GM10266 (cell line): Measurements from ENCODE around the gene SOX9.

Source experiments
- DNase-seq: peaks from one replicate; pipeline ENCODE4 v3.0.0; 2012; ENCODE audit errors: extremely low spot score
- TF ChIP-seq, protein P1 (sequence below): IDR thresholded peaks from 2 replicates; pipeline ENCODE4 v1.5.1; 2012; ENCODE audit warnings: mild to moderate bottlenecking, low read depth; ENCODE audit not compliant: control insufficient read depth, insufficient read depth; ENCODE audit errors: missing control alignments

Gene SOX9

GRCh38 chr17:72100470-72100869, 20.4 kb upstream of the SOX9 start:
- TF ChIP-seq, protein P1, sequence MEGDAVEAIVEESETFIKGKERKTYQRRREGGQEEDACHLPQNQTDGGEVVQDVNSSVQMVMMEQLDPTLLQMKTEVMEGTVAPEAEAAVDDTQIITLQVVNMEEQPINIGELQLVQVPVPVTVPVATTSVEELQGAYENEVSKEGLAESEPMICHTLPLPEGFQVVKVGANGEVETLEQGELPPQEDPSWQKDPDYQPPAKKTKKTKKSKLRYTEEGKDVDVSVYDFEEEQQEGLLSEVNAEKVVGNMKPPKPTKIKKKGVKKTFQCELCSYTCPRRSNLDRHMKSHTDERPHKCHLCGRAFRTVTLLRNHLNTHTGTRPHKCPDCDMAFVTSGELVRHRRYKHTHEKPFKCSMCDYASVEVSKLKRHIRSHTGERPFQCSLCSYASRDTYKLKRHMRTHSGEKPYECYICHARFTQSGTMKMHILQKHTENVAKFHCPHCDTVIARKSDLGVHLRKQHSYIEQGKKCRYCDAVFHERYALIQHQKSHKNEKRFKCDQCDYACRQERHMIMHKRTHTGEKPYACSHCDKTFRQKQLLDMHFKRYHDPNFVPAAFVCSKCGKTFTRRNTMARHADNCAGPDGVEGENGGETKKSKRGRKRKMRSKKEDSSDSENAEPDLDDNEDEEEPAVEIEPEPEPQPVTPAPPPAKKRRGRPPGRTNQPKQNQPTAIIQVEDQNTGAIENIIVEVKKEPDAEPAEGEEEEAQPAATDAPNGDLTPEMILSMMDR = no peak
- DNase-seq = no peak

DNA sequence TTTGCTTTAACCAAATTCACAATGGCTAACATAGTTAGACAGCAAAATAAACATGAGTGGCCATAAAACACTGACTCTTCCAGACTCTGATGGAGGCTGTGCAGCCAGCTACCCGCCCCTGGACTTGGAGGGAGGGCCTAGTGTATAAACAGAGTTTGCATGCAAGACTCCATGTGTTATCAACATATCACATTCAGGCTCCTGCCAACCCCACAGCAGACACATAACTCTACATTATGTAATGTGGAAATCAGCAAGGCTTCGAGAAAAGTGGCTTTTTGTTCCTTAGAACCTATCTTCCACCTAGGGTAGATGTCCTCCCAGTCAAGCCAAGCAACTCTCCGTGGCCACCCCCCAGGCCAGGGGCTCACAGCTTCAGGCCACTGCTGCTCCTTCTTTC, 19.3 kb upstream of the SOX9 start:
- TF ChIP-seq, protein P1 = no peak
- DNase-seq = no peak

GRCh38 chr17:72102366-72102765, 18.5 kb upstream of the SOX9 start:
- no peak for DNase-seq
- TF ChIP-seq, protein P1 = no peak

- TF ChIP-seq, protein P1 = no peak
- DNase-seq = no peak
Observed at GRCh38 chr17:72104164-72104862, 16.5 kb upstream of the SOX9 start.

DNA sequence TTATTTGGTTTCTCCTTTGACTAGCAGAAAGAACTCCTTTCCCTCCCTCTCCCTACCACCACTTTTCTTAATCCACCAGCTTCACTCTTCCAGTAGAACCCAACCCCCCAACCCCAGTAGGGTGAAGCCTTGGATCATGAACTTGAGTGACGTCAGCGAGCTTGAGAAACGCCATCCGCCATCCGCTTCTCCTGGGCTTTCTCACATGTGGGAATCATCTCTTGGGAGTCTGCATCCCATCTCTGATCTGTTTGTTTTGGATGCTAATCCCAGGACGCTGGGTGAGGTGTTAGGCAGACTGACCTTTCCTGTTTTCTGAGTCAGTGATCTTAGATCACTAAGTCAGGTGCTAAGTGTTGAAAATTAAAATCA, 16.0 kb upstream of the SOX9 start:
- TF ChIP-seq, protein P1 = no peak
- DNase-seq = no peak

DNA sequence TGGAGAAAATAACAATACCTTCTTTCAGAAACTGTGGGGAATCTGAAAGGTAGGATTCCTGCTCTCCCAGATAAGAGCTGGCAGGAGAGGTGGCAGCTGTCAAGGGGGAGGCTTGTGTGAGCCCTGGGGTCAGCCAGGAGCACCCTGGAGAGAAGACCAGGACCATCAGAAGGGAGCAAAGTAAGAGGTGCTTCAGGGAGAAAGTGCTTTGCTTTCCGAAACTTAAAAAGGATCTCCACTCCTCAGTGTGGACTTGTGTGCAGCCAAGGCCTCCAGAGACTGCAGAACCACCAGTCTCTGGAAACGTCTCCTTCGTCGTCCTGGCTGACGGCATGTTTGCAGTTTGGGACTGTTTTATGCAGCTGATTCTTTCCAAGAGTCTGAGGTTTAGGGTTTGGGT, 13.7 kb upstream of the SOX9 start:
- TF ChIP-seq, protein P1 = no peak
- DNase-seq = no peak

GRCh38 chr17:72110231-72110941, 10.4 kb upstream of the SOX9 start:
- DNase-seq = no peak
- TF ChIP-seq, protein P1 = no peak
